SK-N-SH (cell line): ENCODE results near the gene DRD2. TPM values are rescaled to one million over a fixed set of nuclear protein-coding genes. Genes with fewer than 3 reads are reported as not detected.

Experiments used
- CTCF ChIA-PET: fragments of 300-600, 350-600 bp; formaldehyde crosslinking; extraction: SDS; loops from one replicate; lab custom pipeline; 2021; lab: Yijun Ruan, JAX
- POLR2A ChIA-PET: fragments of 350-600 bp; sonication (Branson Sonifier 250); formaldehyde crosslinking; extraction: SDS; loops from one replicate; lab custom pipeline; 2020; ENCODE audit warnings: antibody characterized with exemption, inconsistent platforms; lab: Yijun Ruan, JAX
- DNase-seq: peaks from one replicate; pipeline ENCODE4 v3.0.0; 2012
- H2AFZ ChIP-seq: fragments of 200-600 bp; sonication (generic); 2 replicates; pipeline ENCODE4 v1.8.1; 2016; ENCODE audit warnings: antibody characterized with exemption, mild to moderate bottlenecking, low read depth
- H3F3A ChIP-seq: fragments of 200-600 bp; sonication (generic); replicated peaks from 2 replicates; pipeline ENCODE3; 2016; ENCODE audit warnings: antibody characterized with exemption, mild to moderate bottlenecking; ENCODE audit not compliant: insufficient read depth
- H3K27ac ChIP-seq, 2 experiments: fragments of 200-500 bp in 1 of 2; fragments of 200-600 bp in 1 of 2; sonication (Bioruptor generic) in 1 of 2; sonication (generic), shearing (Covaris generic) in 1 of 2; 2 replicates each; pipeline versions ENCODE4 v1.5.1 to v1.6.1; 2014 to 2016; ENCODE audit warnings: low read depth in 2 of 2, inconsistent platforms in 1 of 2, low read length in 1 of 2, mild to moderate bottlenecking in 1 of 2, mixed read lengths in 1 of 2
- H3K27me3 ChIP-seq: fragments of 200-600 bp; sonication (generic), shearing (Covaris generic); 2 replicates; pipeline ENCODE4 v1.6.1; 2016; ENCODE audit warnings: mixed run types; ENCODE audit not compliant: insufficient read depth
- H3K36me3 ChIP-seq, 2 experiments: fragments of 200-500 bp in 1 of 2; fragments of 200-600 bp in 1 of 2; sonication (Bioruptor generic) in 1 of 2; sonication (generic) in 1 of 2; replicated peaks in 1 of 2; 2 replicates each; pipeline versions ENCODE3 to v1.5.1; 2014 to 2016; ENCODE audit warnings: low read length in 1 of 2, mild to moderate bottlenecking in 1 of 2; ENCODE audit not compliant: insufficient read depth in 2 of 2, control insufficient read depth in 1 of 2
- H3K4me1 ChIP-seq, 2 experiments: fragments of 200-500 bp in 1 of 2; fragments of 200-600 bp in 1 of 2; sonication (Bioruptor generic) in 1 of 2; sonication (generic), shearing (Covaris generic) in 1 of 2; 2 replicates each; pipeline versions ENCODE4 v1.5.1 to v1.6.1; 2014 to 2016; ENCODE audit warnings: low read depth in 1 of 2, low read length in 1 of 2, mixed run types in 1 of 2; ENCODE audit not compliant: insufficient read depth in 2 of 2, control insufficient read depth in 1 of 2
- H3K4me2 ChIP-seq: fragments of 200-600 bp; sonication (generic), shearing (Covaris generic); 2 replicates; pipeline ENCODE4 v1.6.1; 2017; ENCODE audit warnings: mixed run types
- H3K4me3 ChIP-seq, 2 experiments: fragments of 200-500 bp in 1 of 2; fragments of 200-600 bp in 1 of 2; sonication (Bioruptor generic) in 1 of 2; sonication (generic), shearing (Covaris generic) in 1 of 2; 2 replicates each; pipeline versions ENCODE4 v1.5.1 to v1.8.1; 2014 to 2016; ENCODE audit warnings: low read depth in 2 of 2, inconsistent platforms in 1 of 2, low read length in 1 of 2, mild to moderate bottlenecking in 1 of 2, mixed read lengths in 1 of 2, moderate library complexity in 1 of 2
- H3K79me2 ChIP-seq: fragments of 200-600 bp; sonication (generic); 2 replicates; pipeline ENCODE4 v1.8.1; 2017; ENCODE audit warnings: mild to moderate bottlenecking; ENCODE audit not compliant: insufficient read depth
- H3K9ac ChIP-seq: fragments of 200-600 bp; sonication (generic); 2 replicates; pipeline ENCODE4 v1.6.1; 2017; ENCODE audit warnings: mixed run types
- H3K9me2 ChIP-seq: fragments of 200-600 bp; sonication (generic); 2 replicates; pipeline ENCODE4 v1.6.1; 2017; ENCODE audit warnings: mixed run types
- H3K9me3 ChIP-seq: fragments of 200-600 bp; sonication (generic); 2 replicates; pipeline ENCODE4 v1.6.1; 2017; ENCODE audit warnings: mixed run types, mild to moderate bottlenecking, moderate library complexity
- H4K20me1 ChIP-seq: fragments of 200-600 bp; sonication (generic); 2 replicates; pipeline ENCODE4 v1.6.1; 2017; ENCODE audit warnings: mild to moderate bottlenecking, mixed run types; ENCODE audit not compliant: insufficient read depth
- ELF1 ChIP-seq: IDR thresholded peaks from 2 replicates; pipeline ENCODE4 v1.4.0; 2012
- EP300 ChIP-seq, 2 experiments: IDR thresholded peaks; 2 replicates each; pipeline versions ENCODE4 v1.4.0 to v1.6.1; 2012; ENCODE audit warnings: borderline replicate concordance in 1 of 2, low read depth in 1 of 2, low read length in 1 of 2
- FOSL2 ChIP-seq: IDR thresholded peaks from 2 replicates; pipeline ENCODE4 v1.4.0; 2012; ENCODE audit warnings: low read depth, mild to moderate bottlenecking, moderate library complexity, borderline replicate concordance
- FOXJ3 ChIP-seq: sonication (generic); formaldehyde crosslinking; IDR thresholded peaks from 2 replicates; pipeline ENCODE4 v1.5.1; 2020; ENCODE audit warnings: mild to moderate bottlenecking, missing genetic modification reagents
- GATA2 ChIP-seq: sonication (generic); formaldehyde crosslinking; IDR thresholded peaks from 2 replicates; pipeline ENCODE4 v1.5.0; 2020; ENCODE audit warnings: mild to moderate bottlenecking, missing genetic modification reagents
- MEF2A ChIP-seq: IDR thresholded peaks from 2 replicates; pipeline ENCODE4 v1.4.0; 2012; ENCODE audit warnings: low read depth, borderline replicate concordance
- MXI1 ChIP-seq: IDR thresholded peaks from 2 replicates; pipeline ENCODE4 v1.6.1; 2012; ENCODE audit warnings: mild to moderate bottlenecking, low read depth, low read length, improper control_type of control experiment
- POLR2AphosphoS5 ChIP-seq: IDR thresholded peaks from 2 replicates; pipeline ENCODE4 v1.6.1; 2012; ENCODE audit warnings: low read depth, low read length
- RCOR1 ChIP-seq: fragments of 150-350 bp; IDR thresholded peaks from 2 replicates; pipeline ENCODE4 v1.6.1; 2017; ENCODE audit warnings: antibody characterized with exemption, low read length
- RFX5 ChIP-seq: IDR thresholded peaks from 2 replicates; pipeline ENCODE4 v1.6.1; 2012; ENCODE audit warnings: mild to moderate bottlenecking, improper control_type of control experiment, low read length
- RXRA ChIP-seq: IDR thresholded peaks from 2 replicates; pipeline ENCODE4 v1.4.0; 2012; ENCODE audit warnings: low read depth, mild to moderate bottlenecking, borderline replicate concordance
- SIN3A ChIP-seq: IDR thresholded peaks from 2 replicates; pipeline ENCODE4 v1.6.1; 2012; ENCODE audit warnings: low read depth, mild to moderate bottlenecking, low read length, moderate library complexity, borderline replicate concordance
- TEAD4 ChIP-seq: IDR thresholded peaks from 2 replicates; pipeline ENCODE4 v1.4.0; 2012; ENCODE audit warnings: mild to moderate bottlenecking, borderline replicate concordance; ENCODE audit not compliant: insufficient read depth
- WGBS: methylation state at CpG from one replicate; pipeline ENCODE4 v1.1.6; 2017; ENCODE audit warnings: low lambda C conversion rate; 5-methylcytosine and 5-hydroxymethylcytosine counted together
- polyA plus RNA-seq, 3 experiments: library from polyadenylated mRNA; depleted of rRNA; stranded (reverse); fragments of >200 nt; gene quantifications; 2 replicates each; pipeline ENCODE4 v1.2.3, GENCODE V29; 2012
- TF ChIP-seq, protein P1 (sequence below): fragments of 200-600 bp; sonication (generic); IDR thresholded peaks from 2 replicates; pipeline ENCODE4 v1.6.1; 2017; ENCODE audit warnings: antibody characterized with exemption, mild to moderate bottlenecking, moderate library complexity
- TF ChIP-seq, protein P2 (sequence below): IDR thresholded peaks from 2 replicates; pipeline ENCODE4 v1.4.0; 2012; ENCODE audit warnings: low read depth
- TF ChIP-seq, protein P3 (sequence below): IDR thresholded peaks from 2 replicates; pipeline ENCODE4; 2012
- TF ChIP-seq, protein P4 (sequence below): IDR thresholded peaks from 2 replicates; pipeline ENCODE4 v1.6.1; 2012; ENCODE audit warnings: mild to moderate bottlenecking, low read depth, low read length, moderate library complexity

The DRD2 gene
- polyA plus RNA-seq, 1 of the 3 experiments (the other 2 are of a cell fraction) = 0.10 TPM

DNA sequence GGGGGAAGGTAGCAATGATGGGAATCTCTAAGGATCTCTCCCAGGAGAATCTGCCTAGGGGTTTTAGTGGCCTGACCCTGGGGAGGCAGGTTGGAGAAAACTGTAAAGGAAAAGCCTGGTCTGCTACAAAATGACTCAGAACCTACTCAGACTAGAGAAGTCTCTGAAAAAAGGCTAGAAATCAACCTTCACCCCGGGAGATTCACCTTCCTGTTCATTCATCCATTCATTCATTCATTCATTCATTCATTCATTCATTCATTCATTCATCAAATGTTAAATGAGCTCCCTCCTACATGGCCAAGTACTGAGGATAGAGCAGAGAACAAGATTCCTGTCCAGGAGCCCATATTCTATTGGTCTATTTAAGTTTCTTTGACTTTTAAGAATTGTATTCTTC is 96.5 kb downstream of the DRD2 start:
- ChIA-PET CTCF (interaction anchor here (2.3 kb wide), 1 partner anchor 10 kb away, joined by 8 read pairs; no protein-coding TSS in a partner anchor), POLR2A (no interaction called here)
- no peak overlapping the region for H3K27ac ChIP-seq
- no peaks in the 10 kb centered on the region for H3K9me2 ChIP-seq
- H3K36me3 ChIP-seq = no peaks in the 10 kb centered on the region
- H3K9ac ChIP-seq = no peak overlapping the region
- no peaks in the 10 kb centered on the region for H4K20me1 ChIP-seq
- H3F3A ChIP-seq = no peaks in the 10 kb centered on the region
- no peak for TF ChIP-seq FOXJ3
- no peak for TF ChIP-seq EP300 (IDR thresholded peaks at IDR 0.05; ENCODE audit: borderline replicate concordance in 1 of 2, low read depth in 1 of 2, low read length in 1 of 2)
- TF ChIP-seq RFX5 = no peak
- no peak for TF ChIP-seq ELF1
- TF ChIP-seq POLR2AphosphoS5 = no peak
- TF ChIP-seq GATA2 = no peak
- no peak for TF ChIP-seq TEAD4
- TF ChIP-seq, protein P1, sequence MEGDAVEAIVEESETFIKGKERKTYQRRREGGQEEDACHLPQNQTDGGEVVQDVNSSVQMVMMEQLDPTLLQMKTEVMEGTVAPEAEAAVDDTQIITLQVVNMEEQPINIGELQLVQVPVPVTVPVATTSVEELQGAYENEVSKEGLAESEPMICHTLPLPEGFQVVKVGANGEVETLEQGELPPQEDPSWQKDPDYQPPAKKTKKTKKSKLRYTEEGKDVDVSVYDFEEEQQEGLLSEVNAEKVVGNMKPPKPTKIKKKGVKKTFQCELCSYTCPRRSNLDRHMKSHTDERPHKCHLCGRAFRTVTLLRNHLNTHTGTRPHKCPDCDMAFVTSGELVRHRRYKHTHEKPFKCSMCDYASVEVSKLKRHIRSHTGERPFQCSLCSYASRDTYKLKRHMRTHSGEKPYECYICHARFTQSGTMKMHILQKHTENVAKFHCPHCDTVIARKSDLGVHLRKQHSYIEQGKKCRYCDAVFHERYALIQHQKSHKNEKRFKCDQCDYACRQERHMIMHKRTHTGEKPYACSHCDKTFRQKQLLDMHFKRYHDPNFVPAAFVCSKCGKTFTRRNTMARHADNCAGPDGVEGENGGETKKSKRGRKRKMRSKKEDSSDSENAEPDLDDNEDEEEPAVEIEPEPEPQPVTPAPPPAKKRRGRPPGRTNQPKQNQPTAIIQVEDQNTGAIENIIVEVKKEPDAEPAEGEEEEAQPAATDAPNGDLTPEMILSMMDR = no peak
- no peak for TF ChIP-seq RCOR1
- TF ChIP-seq, protein P2, sequence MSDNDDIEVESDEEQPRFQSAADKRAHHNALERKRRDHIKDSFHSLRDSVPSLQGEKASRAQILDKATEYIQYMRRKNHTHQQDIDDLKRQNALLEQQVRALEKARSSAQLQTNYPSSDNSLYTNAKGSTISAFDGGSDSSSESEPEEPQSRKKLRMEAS = no peak
- TF ChIP-seq FOSL2 = no peak
- no peak for TF ChIP-seq MXI1
- TF ChIP-seq, protein P3, sequence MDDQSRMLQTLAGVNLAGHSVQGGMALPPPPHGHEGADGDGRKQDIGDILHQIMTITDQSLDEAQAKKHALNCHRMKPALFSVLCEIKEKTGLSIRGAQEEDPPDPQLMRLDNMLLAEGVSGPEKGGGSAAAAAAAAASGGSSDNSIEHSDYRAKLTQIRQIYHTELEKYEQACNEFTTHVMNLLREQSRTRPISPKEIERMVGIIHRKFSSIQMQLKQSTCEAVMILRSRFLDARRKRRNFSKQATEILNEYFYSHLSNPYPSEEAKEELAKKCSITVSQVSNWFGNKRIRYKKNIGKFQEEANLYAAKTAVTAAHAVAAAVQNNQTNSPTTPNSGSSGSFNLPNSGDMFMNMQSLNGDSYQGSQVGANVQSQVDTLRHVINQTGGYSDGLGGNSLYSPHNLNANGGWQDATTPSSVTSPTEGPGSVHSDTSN = no peak
- no peak for TF ChIP-seq RXRA
- TF ChIP-seq MEF2A = no peak
- TF ChIP-seq SIN3A = no peak
- TF ChIP-seq, protein P4, sequence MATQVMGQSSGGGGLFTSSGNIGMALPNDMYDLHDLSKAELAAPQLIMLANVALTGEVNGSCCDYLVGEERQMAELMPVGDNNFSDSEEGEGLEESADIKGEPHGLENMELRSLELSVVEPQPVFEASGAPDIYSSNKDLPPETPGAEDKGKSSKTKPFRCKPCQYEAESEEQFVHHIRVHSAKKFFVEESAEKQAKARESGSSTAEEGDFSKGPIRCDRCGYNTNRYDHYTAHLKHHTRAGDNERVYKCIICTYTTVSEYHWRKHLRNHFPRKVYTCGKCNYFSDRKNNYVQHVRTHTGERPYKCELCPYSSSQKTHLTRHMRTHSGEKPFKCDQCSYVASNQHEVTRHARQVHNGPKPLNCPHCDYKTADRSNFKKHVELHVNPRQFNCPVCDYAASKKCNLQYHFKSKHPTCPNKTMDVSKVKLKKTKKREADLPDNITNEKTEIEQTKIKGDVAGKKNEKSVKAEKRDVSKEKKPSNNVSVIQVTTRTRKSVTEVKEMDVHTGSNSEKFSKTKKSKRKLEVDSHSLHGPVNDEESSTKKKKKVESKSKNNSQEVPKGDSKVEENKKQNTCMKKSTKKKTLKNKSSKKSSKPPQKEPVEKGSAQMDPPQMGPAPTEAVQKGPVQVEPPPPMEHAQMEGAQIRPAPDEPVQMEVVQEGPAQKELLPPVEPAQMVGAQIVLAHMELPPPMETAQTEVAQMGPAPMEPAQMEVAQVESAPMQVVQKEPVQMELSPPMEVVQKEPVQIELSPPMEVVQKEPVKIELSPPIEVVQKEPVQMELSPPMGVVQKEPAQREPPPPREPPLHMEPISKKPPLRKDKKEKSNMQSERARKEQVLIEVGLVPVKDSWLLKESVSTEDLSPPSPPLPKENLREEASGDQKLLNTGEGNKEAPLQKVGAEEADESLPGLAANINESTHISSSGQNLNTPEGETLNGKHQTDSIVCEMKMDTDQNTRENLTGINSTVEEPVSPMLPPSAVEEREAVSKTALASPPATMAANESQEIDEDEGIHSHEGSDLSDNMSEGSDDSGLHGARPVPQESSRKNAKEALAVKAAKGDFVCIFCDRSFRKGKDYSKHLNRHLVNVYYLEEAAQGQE = no peak
- TF ChIP-seq, all 33 proteins: peak for 0
- no peaks in the 10 kb centered on the region for H3K79me2 ChIP-seq
- H3K9me3 ChIP-seq = no peaks in the 10 kb centered on the region
- H3K4me1 ChIP-seq = peaks cover 0 to 8% of the 10 kb centered on the region in 2 experiments; a peak in 2 of 4 replicates
- no peak overlapping the region for H3K4me2 ChIP-seq
- H3K4me3 ChIP-seq = no peak overlapping the region
- H2AFZ ChIP-seq = no peak overlapping the region
- no peak for DNase-seq
- H3K27me3 ChIP-seq = no peaks in the 10 kb centered on the region
- 13% methylated on average over 1 of the region's 1 CpG for WGBS
